Ovary (tissue), 3 donors: ENCODE data around the gene SNCG.

Experiments used
- EP300 ChIP-seq: sonication (generic); formaldehyde crosslinking; IDR thresholded peaks from one replicate; pipeline ENCODE4 v1.6.1; 2017; ENCODE audit warnings: antibody characterized with exemption
- POLR2A ChIP-seq: fragments of 450-650 bp; IDR thresholded peaks from one replicate; pipeline ENCODE4 v1.6.1; 2017; ENCODE audit warnings: antibody characterized with exemption, mild to moderate bottlenecking, moderate library complexity
- TF ChIP-seq, protein P1 (sequence below), 3 donors: fragments of 450-650 bp in 2 of 3; fragments of 200-600 bp in 1 of 3; IDR thresholded peaks; one replicate each; pipeline versions ENCODE4 v1.5.1 to v1.8.0; 2016 to 2022; ENCODE audit warnings: antibody characterized with exemption in 3 of 3, mild to moderate bottlenecking in 1 of 3
- donor health status: DM: no; HTN: no; CAD: no.

DNA sequence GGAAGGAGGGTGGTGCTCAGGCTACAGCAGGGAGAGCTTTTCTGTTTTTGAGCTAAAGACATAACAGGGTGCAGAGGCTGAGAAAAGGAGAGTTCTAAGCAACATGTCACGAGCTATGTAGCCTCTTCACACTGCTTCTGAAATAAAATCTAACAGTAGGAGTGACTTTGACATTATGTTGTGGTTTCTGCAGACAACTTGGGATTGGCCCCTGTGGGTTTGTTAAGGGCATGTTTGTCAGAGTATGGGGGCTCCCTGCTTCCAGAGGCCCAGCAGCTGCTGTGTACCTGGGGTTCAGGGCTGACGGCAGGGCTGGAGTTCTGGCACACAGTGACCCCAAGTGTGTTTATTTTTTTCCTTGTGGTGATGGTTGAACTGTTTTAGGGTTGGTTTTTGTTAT, 25.7 kb upstream of the SNCG start:
- TF ChIP-seq, protein P1, sequence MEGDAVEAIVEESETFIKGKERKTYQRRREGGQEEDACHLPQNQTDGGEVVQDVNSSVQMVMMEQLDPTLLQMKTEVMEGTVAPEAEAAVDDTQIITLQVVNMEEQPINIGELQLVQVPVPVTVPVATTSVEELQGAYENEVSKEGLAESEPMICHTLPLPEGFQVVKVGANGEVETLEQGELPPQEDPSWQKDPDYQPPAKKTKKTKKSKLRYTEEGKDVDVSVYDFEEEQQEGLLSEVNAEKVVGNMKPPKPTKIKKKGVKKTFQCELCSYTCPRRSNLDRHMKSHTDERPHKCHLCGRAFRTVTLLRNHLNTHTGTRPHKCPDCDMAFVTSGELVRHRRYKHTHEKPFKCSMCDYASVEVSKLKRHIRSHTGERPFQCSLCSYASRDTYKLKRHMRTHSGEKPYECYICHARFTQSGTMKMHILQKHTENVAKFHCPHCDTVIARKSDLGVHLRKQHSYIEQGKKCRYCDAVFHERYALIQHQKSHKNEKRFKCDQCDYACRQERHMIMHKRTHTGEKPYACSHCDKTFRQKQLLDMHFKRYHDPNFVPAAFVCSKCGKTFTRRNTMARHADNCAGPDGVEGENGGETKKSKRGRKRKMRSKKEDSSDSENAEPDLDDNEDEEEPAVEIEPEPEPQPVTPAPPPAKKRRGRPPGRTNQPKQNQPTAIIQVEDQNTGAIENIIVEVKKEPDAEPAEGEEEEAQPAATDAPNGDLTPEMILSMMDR (IDR thresholded peaks at IDR 0.05): no peak
- TF ChIP-seq POLR2A: no peak
- TF ChIP-seq EP300: no peak
